ENCODE results near the gene VAC14.

The VAC14 gene

GRCh38 chr16:70788668-70789594, 12.0 kb downstream of the VAC14 start:
- TF ChIP-seq TCF12 (IDR thresholded peaks at IDR 0.05; ENCODE audit: low read depth) (no peak; the same call in 1 of the 2 replicates), TEAD4 (IDR thresholded peaks at IDR 0.05) (peak; percentile 56)

- TF ChIP-seq EP300 (IDR thresholded peaks at IDR 0.05; ENCODE audit: borderline replicate concordance) (no peak), REST (IDR thresholded peaks at IDR 0.05; ENCODE audit: low read depth) (no peak), TAF1 (IDR thresholded peaks at IDR 0.05; ENCODE audit: low read depth) (no peak), TCF12 (IDR thresholded peaks at IDR 0.05; ENCODE audit: low read depth) (no peak), CEBPB (IDR thresholded peaks at IDR 0.05) (no peak), MAX (IDR thresholded peaks at IDR 0.05) (no peak), NFIC (IDR thresholded peaks at IDR 0.05) (no peak), EGR1 (IDR thresholded peaks at IDR 0.05) (no peak), USF1 (IDR thresholded peaks at IDR 0.05) (no peak), ZBTB7A (IDR thresholded peaks at IDR 0.05; ENCODE audit: low read depth) (no peak), FOXM1 (IDR thresholded peaks at IDR 0.05; ENCODE audit: borderline replicate concordance, low read depth) (no peak), CREB1 (IDR thresholded peaks at IDR 0.05; ENCODE audit: low read depth) (no peak), YY1 (IDR thresholded peaks at IDR 0.05; ENCODE audit: low read depth) (no peak), TEAD4 (IDR thresholded peaks at IDR 0.05) (no peak), RAD21 (IDR thresholded peaks at IDR 0.05; ENCODE audit: low read depth) (no peak)
Observed at GRCh38 chr16:70786020-70786755, 14.8 kb downstream of the VAC14 start.

GRCh38 chr16:70784692-70785555, 16.0 kb downstream of the VAC14 start:
- TF ChIP-seq CEBPB (IDR thresholded peaks at IDR 0.05) (no peak), NFIC (IDR thresholded peaks at IDR 0.05) (no peak)

GRCh38 chr16:70782237-70782636, 18.7 kb downstream of the VAC14 start:
- TF ChIP-seq EGR1 (IDR thresholded peaks at IDR 0.05) (no peak), CREB1 (IDR thresholded peaks at IDR 0.05; ENCODE audit: low read depth) (no peak), MAX (IDR thresholded peaks at IDR 0.05) (no peak), RAD21 (IDR thresholded peaks at IDR 0.05; ENCODE audit: low read depth) (no peak), USF1 (IDR thresholded peaks at IDR 0.05) (no peak), CEBPB (IDR thresholded peaks at IDR 0.05) (no peak), EP300 (IDR thresholded peaks at IDR 0.05; ENCODE audit: borderline replicate concordance) (no peak), FOXM1 (IDR thresholded peaks at IDR 0.05; ENCODE audit: borderline replicate concordance, low read depth) (no peak), TAF1 (IDR thresholded peaks at IDR 0.05; ENCODE audit: low read depth) (no peak), NFIC (IDR thresholded peaks at IDR 0.05) (no peak), YY1 (IDR thresholded peaks at IDR 0.05; ENCODE audit: low read depth) (no peak), TEAD4 (IDR thresholded peaks at IDR 0.05) (no peak), TCF12 (IDR thresholded peaks at IDR 0.05; ENCODE audit: low read depth) (no peak), ZBTB7A (IDR thresholded peaks at IDR 0.05; ENCODE audit: low read depth) (no peak), REST (IDR thresholded peaks at IDR 0.05; ENCODE audit: low read depth) (no peak)

GRCh38 chr16:70781800-70782199, 19.2 kb downstream of the VAC14 start:
- TF ChIP-seq USF1 (IDR thresholded peaks at IDR 0.05), result no peak
- TF ChIP-seq REST (IDR thresholded peaks at IDR 0.05; ENCODE audit: low read depth), result no peak
- TF ChIP-seq TCF12 (IDR thresholded peaks at IDR 0.05; ENCODE audit: low read depth), result no peak
- TF ChIP-seq TAF1 (IDR thresholded peaks at IDR 0.05; ENCODE audit: low read depth), result no peak
- no peak for TF ChIP-seq EP300 (IDR thresholded peaks at IDR 0.05; ENCODE audit: borderline replicate concordance)
- TF ChIP-seq NFIC (IDR thresholded peaks at IDR 0.05), result no peak
- TF ChIP-seq CEBPB (IDR thresholded peaks at IDR 0.05), result no peak
